ENCODE results near the gene LMNTD2.
"Not testable (repeated sequence)": the region's sequence is repeated elsewhere in the genome, so short reads cannot be mapped to it uniquely, and the experiment has no call there.

LMNTD2 gene

DNA sequence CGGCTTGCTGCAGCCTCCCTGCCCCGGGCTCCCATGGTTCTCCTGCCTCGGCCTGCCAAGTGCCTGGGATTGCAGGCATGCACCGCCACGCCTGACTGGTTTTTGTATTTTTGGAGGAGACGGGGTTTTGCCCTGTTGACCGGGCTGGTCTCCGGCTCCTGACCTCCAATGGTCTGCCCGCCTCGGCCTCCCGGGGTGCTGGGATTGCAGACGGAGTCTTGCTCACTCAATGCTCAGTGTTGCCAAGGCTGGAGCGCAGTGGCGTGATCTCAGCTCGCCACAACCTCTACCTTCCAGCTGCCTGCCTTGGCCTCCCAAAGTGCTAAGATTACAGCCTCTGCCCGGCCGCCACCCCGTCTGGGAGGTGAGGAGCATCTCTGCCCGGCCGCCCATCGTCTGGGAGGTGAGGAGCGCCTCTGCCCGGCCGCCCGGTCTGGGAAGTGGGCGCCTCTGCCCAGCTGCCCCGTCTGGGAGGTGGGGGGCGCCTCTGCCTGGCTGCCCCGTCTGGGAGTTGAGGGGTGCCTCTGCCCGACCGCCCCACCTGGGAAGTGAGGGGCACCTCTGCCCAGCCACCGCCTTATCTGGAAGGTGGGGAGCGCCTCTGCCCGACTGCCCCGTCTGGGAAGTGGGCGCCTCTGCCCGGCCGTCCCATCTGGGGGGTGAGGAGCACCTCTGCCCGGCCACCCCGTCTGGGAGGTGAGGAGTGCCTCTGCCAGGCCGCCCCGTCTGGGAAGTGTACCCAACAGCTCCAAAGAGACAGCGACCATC, 43.4 kb downstream of the LMNTD2 start:
- not testable (repeated sequence) for H3K4me3 ChIP-seq (ENCODE audit: low read depth, low read length)

DNA sequence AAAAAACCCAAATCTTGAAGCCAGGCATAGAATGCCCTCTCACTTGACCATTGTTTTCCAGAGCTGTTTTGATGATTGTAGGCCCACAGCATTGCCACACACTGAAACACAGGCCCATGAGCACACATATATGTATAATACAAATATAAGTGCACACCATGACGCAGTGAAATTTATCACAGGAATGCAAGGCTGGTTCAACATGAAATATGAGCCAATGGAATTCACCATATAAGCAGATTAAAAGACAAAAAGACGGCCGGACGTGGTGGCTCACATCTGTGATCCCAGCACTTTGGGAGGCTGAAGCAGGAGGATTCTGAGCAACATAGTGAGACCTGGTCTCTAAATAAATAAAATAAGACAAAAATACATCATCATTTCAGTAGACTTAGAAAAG, 44.1 kb downstream of the LMNTD2 start:
- no peak overlapping the region for H3K4me3 ChIP-seq (ENCODE audit: low read depth, low read length)

DNA sequence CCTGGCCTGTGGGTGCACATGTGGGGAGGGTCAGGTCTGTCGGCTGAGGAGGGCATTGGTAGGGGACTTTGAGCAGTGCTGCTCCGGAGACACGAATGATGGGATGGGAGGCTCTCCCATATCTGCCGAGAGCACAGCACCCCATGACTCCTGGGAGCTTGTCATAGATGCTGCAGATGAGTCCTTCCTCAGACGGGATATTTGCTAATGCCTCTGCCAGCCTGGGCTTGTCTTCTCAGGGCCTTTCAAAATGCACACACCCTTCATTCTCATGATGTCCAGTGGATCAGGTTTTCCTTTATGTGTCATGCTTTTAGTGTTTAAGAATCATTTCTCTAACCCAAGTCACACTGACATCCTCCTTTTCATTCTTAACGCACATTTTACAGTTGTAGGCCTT, 45.4 kb downstream of the LMNTD2 start:
- H3K4me3 ChIP-seq (ENCODE audit: low read depth, low read length) = no peak overlapping the region

DNA sequence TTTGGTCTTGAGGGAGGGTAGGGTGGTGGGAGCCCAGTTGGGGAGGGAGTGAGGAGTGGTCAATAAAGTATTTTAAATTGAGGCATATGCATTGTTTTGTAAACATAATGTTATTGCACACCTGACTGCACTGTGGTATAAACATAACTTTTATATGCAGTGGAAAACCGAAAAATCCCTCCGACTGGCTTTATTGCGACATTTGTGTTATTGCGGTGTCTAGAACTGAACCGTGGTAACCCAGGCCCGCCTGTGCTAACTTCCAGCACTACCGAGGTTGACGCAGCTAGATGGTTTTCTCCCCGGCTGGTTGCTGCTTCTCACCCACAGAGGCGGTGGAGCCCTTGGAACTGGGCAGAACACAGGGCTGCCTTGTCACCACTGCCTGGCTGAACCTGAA, 45.9 kb downstream of the LMNTD2 start:
- no peak overlapping the region for H3K4me3 ChIP-seq (ENCODE audit: low read depth, low read length)

DNA sequence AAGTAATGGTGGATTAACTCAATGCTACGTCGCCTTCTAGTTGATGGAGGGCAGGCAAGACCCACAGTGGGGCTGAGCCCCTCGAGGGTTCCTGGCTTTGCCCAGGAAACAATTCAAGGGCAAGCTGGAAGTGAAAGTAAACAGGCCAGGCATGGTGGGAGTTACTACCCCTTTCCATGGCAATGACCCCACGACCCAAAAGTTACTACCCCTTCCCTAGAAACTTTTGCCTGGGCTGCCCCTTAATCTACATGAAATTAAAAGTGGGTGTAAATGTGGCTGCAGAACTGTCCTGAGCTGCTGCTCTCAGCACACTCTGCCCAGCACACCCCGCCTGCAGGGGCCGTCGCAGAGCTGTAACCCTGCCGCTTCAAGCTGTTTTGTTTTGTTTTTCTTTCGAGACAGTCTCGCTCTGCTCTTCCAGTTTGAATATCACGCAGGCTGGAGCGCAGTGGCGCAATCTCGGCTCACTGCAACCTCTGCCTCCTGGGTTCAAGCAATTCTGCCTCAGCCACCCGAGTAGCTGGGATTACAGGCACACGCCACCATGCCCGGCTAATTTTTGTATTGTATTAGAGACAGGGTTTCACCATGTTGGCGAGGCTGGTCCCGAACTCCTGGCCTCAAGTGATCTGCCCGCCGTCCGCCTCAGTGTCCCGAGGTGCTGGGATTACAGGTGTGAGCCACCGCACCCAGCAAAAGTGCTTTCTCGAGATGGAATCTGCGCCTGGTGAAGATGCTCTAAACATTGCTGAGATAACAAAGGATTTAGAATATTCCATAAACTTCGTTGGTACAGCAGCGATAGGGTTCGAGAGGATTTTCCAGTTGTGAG, 47.6 kb downstream of the LMNTD2 start:
- no peak overlapping the region for H3K4me3 ChIP-seq (ENCODE audit: low read depth, low read length)

DNA sequence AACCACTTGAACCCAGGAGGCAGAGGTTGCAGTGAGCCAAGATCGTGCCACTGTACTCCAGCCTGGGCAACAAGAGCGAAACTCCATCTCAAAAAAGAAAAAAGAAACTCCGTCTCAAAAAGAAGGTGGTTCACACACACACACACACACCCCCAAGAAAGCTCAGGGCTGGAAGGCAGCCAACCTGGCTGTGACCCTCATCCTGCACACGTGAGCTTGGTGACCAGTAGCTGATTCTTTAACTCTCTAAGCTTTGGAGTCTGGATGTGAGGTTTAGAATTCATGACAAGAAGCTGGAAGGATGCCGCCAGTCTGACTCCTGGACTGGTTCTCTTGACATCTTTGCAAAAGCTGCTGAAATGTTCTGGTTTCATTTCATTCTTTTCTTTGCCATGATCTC, 51.6 kb downstream of the LMNTD2 start:
- H3K4me3 ChIP-seq (ENCODE audit: low read depth, low read length) = no peak overlapping the region

DNA sequence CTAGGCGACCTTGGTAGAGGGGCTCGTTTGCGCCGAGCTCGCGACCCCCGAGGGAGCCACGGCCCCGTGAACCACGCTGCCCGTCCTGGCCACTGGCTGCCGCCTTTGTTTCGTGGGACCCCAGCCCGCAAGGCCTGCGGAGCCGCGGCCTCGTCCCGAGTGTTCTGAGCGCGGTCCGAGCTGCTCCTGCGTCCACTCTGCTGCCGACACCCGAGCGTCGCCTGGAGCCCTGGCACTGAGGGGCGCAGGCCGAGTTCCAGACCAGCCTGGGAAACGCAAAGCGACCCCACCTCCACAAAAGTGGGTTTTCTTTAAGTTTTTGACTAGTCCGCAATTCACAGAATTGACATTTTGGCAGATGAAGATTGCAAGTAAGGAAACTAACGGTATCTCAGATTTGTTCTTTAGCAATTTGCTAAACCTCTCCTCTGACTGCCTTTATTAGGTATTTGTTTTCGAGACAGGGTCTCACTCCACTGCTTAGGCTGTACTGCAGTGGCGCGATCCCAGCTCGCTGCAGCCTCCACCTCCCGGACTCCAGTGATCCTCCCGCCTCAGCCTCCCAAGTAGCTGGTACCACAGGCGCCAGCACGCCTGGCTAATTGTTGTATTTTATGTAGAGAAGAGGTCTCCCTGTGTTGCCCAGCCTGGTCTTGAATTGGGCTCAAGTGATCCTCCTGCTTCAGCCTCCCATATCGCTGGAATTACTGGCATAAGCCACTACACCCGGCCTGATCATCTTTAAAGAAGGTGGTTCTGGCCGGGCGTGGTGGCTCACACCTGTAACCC, 52.6 kb downstream of the LMNTD2 start:
- H3K4me3 ChIP-seq (ENCODE audit: low read depth, low read length) = peak overlapping the region; percentile 55

DNA sequence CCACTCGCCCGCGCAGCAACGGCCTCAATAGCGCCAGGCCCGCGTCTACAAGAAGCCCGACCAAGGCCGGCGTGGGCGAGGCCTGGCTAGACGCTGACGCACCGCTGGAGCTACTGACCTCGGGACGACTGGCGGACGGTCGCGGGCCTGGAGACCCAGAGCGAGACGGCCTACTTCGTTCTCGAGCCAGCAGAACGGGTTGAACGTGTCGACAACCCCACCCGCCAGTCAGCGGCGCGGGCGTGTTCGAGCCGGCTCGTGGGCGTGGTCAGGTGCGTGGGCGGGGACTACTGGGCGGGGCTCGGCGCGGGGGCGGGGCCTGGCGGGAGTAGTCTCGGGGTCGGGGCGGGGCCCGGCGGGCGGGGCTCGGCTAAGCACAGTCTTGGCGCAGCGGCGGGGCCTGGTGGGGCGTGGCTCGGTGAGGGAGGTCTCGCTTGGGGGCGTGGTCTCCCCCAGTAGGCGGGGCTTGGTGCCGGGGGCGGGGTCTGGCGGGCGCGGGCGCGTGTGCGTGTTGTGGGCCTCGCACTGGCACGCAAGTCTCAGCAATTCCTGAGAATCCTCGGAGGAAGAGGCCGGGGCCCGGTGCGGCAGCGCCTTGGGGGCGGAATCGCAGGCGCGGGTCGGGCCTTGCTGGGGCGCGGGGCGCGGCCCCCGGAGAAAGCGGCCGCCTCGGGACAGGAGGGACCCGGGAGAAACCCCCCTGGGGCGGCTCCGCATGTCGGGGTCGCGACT, 53.4 kb downstream of the LMNTD2 start, which contains the start of gene RNH1:
RNH1 (minus strand) TSS at position 248 of the 732 bp plus-strand sequence. CDS start 5,080 bp downstream, outside the sequence.
- peak within 1 kb of the TSS; percentile 82 for H3K4me3 ChIP-seq (ENCODE audit: low read depth, low read length)

DNA sequence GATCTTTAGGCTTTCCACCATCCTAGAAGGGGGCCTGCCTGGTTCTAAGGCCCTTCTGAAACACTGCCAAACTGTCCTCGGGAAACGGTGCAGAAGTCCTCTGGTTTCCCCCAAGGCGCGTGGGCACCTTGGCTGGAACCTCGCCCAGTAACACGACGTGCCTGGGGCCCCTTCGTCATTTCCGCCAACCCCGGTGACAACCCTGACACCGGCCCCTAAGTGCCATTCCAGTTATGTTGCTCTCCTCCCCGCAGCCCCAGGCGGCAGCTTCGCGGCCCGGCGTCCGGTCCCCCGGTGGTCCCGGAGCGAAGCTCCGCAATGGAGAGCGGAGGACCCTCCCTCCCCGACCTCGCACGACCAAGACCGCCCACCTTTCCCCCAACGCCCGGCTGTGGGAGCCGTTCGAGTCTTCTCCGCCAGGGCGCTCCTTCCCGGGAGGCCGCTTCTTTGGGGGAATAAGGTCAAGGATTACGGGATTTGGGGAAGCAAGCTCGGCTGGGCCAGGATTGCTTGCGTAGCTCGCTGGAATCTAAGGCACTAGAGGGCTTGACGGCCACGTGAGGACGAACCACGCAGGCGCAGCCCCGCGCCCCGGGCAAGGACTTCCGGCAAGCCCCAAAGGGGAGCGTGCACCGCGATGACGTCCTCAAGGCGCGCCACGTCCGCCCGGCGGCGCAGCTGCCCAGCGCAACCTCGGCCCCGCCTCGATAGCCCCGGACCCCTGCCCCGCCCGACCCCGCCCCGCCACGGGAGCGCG, 54.1 kb downstream of the LMNTD2 start:
- H3K4me3 ChIP-seq (ENCODE audit: low read depth, low read length) = peak overlapping the region; percentile 82

DNA sequence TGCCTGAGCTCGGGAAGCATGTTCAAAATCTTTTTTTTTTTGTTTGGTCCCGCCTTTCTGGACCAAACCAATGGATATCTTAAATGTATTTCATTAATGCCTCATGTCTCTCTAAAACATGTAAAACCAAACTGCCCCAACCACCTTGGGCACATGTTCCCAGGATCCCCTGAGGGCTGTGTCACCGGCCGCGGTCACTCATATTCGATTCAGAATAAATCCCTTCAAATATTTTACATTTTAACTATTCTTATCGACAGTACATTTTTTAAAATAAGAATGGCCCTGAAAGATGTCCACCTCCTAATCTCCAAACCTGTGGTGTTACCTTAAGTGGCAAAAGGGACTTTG, 55.6 kb downstream of the LMNTD2 start:
- no peak overlapping the region for H3K4me3 ChIP-seq (ENCODE audit: low read depth, low read length)

Data from iPS-11a (cell line).